PFSK-1 (cell line): Measurements from ENCODE around the gene ATG2A.

ENCODE experiments used
- FOXP2 ChIP-seq: optimal IDR thresholded peaks from 2 replicates; pipeline ENCODE3; 2011; ENCODE audit warnings: borderline replicate concordance, control low read depth, inconsistent platforms; ENCODE audit not compliant: insufficient read depth; ENCODE audit errors: extremely low read length, extremely low read depth
- POLR2AphosphoS5 ChIP-seq: IDR thresholded peaks from 2 replicates; pipeline ENCODE4 v1.6.1; 2012; ENCODE audit warnings: low read depth, mild to moderate bottlenecking, control low read depth, low read length, moderate library complexity
- SIN3A ChIP-seq: IDR thresholded peaks from 2 replicates; pipeline ENCODE4 v1.6.1; 2012; ENCODE audit warnings: mild to moderate bottlenecking, low read length, moderate library complexity, borderline replicate concordance; ENCODE audit not compliant: insufficient read depth
- TAF1 ChIP-seq: IDR thresholded peaks from 2 replicates; pipeline ENCODE4 v1.6.1; 2012; ENCODE audit warnings: low read length, control low read depth, borderline replicate concordance; ENCODE audit not compliant: insufficient read depth
- TF ChIP-seq, protein P1 (sequence below), 2 experiments: IDR thresholded peaks; 2 replicates each; pipeline versions ENCODE4 v1.6.1 to v1.8.0; 2011 to 2012; ENCODE audit warnings: low read depth in 2 of 2, low read length in 2 of 2, control low read depth in 1 of 2, inconsistent platforms in 1 of 2, mild to moderate bottlenecking in 1 of 2, moderate library complexity in 1 of 2; ENCODE audit not compliant: insufficient read depth in 1 of 2

ATG2A gene

DNA sequence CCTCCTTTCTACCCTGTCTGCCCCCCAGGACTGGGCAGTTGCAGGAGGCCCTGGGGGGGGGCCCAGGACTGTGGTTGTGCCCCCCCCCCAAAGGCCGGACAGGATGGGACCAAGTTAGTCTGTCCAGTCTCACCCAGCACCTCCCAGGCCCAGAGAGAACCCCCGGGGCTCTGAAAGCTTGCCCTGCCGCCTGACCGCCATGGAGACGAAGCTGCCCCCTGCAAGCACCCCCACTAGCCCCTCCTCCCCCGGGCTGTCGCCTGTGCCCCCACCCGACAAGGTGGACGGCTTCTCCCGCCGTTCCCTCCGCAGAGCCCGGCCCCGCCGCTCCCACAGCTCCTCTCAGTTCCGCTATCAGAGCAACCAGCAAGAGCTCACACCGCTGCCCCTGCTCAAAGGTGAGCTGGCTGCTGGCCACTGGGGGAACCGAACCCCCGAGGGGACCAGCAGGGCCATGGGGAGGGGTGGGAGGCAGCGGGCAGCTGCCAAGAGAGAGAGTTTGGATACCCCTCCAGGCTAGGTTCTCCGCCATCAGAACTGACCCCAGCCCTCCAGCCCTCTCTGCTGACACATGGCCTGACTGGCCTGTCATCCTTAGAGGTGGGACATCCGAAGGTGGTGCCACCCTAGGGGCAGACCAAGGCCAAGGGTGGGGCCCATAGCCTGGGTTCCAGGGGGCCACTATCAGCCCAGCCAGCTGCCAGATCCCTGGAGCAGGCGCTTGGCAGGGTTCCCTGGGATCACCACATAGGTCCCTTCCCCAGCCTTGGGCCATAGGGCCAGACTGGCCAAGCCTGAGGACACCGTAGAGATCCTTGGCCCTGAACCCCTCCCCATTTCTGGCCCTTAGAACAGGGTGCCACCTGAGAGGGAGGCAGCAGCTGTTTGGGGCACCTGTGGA, 8.8 kb upstream of the ATG2A start:
- no peak for TF ChIP-seq POLR2AphosphoS5
- no peak for TF ChIP-seq TAF1
- no peak for TF ChIP-seq SIN3A
- TF ChIP-seq FOXP2, result no peak
- TF ChIP-seq, protein P1, sequence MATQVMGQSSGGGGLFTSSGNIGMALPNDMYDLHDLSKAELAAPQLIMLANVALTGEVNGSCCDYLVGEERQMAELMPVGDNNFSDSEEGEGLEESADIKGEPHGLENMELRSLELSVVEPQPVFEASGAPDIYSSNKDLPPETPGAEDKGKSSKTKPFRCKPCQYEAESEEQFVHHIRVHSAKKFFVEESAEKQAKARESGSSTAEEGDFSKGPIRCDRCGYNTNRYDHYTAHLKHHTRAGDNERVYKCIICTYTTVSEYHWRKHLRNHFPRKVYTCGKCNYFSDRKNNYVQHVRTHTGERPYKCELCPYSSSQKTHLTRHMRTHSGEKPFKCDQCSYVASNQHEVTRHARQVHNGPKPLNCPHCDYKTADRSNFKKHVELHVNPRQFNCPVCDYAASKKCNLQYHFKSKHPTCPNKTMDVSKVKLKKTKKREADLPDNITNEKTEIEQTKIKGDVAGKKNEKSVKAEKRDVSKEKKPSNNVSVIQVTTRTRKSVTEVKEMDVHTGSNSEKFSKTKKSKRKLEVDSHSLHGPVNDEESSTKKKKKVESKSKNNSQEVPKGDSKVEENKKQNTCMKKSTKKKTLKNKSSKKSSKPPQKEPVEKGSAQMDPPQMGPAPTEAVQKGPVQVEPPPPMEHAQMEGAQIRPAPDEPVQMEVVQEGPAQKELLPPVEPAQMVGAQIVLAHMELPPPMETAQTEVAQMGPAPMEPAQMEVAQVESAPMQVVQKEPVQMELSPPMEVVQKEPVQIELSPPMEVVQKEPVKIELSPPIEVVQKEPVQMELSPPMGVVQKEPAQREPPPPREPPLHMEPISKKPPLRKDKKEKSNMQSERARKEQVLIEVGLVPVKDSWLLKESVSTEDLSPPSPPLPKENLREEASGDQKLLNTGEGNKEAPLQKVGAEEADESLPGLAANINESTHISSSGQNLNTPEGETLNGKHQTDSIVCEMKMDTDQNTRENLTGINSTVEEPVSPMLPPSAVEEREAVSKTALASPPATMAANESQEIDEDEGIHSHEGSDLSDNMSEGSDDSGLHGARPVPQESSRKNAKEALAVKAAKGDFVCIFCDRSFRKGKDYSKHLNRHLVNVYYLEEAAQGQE (IDR thresholded peaks at IDR 0.05; ENCODE audit: insufficient read depth in 1 of 2, low read depth in 2 of 2, low read length in 2 of 2), result no peak

DNA sequence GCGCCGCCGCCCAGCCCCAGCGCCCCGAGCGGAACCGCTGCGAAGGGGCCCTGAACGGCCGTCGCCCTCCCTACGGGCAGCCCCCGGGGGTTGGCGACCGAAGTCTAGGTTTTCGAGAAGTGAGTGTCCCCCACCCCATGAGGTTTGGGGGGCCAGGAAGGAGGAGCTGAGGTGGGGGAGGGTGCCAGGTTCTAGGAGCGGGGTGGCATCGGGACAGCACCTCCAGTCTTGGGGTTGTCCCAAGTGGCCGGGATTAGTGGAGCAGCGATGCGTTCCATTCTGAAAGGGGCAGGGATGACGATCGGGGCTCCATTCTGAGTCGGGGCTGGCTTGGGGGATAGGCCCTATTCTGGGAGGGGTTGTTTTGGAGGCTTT, 7.9 kb upstream of the ATG2A start:
- TF ChIP-seq FOXP2, result no peak

DNA sequence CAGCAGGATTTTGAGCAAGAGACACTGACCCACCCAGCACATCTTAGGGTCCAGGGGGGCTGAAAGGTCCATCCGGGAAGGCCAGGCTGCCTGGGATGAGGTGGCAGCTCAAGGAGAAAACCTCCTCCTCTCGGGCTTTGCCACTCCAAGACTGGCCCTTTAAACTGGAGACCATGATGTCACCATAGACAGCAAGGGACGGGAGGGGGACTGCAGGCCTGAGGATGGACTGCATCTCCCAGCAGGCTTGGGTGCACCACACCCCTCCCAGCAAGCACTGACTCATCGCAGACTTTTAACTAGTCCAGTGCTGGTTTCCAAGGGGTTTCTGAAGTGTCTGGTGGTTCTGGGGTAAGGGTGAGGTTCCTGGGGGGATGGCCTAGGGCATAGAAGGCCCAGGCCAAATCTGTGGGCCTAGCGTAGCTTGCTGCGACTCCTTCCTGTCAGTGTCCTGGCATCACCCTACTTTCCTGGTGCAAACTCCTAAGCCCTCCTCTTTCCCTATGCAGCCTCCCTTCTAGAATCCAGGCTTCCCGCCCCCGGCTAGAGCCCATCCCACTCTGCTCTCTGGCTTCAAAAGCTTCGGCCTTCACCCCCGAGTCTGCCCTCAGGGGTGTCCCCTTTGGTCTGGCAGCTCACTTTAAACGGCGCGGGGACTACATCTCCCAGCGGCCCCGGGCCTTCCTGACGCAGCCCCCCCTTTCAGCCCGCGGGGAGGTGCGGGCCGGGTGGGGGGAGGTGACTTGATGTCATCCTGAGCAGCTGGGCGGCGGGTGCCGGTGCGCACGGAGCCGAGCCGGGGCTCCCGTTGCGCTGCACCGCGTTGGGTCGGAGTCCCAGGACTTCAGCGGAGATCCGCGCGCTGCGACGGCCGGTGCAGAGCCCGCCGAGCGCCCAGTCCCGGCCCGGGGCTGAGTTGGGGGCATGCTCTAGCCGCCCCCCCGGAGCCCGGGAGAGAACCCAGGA, 7.2 kb upstream of the ATG2A start, which contains the start of gene PPP2R5B:
Gene PPP2R5B (plus strand): TSS at position 746 of the 966 bp plus-strand sequence. CDS start 1,046 bp downstream, outside the sequence.
- no peak for TF ChIP-seq POLR2AphosphoS5
- peak; percentile 87 for TF ChIP-seq FOXP2
- TF ChIP-seq, protein P1 (IDR thresholded peaks at IDR 0.05; ENCODE audit: insufficient read depth in 1 of 2, low read depth in 2 of 2, low read length in 2 of 2), result no peak
- peak; percentile 31; the same call in 1 of the 2 replicates for TF ChIP-seq SIN3A
- no peak for TF ChIP-seq TAF1

DNA sequence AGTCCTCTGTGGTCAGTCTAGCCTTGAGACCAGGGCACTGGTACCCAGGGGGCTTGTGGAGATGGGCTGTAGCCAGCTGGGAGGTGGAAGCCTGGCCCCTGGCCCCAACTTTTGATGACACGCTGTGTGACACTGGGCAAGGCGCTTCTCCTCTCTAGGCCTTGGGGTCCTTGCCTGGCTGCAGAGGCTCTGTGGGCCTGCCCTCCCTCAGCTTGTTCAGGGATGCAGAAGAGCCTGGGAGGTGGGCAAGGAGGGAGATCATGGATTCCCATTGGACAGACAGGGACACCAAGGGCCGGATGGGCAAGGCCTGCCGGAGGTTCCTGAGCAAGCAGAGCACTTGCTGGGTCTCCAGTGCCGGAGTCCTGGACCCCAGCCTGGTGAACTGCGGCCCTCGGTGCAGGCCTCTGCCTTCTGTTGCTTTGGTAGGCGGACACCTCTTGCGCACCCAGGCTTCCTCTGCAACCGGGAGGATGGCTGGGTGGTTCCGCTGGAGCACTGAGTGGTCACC, 6.2 kb upstream of the ATG2A start:
- TF ChIP-seq, protein P1 (IDR thresholded peaks at IDR 0.05; ENCODE audit: insufficient read depth in 1 of 2, low read depth in 2 of 2, low read length in 2 of 2), result no peak
- no peak for TF ChIP-seq SIN3A
- TF ChIP-seq FOXP2, result no peak
- no peak for TF ChIP-seq POLR2AphosphoS5
- no peak for TF ChIP-seq TAF1

DNA sequence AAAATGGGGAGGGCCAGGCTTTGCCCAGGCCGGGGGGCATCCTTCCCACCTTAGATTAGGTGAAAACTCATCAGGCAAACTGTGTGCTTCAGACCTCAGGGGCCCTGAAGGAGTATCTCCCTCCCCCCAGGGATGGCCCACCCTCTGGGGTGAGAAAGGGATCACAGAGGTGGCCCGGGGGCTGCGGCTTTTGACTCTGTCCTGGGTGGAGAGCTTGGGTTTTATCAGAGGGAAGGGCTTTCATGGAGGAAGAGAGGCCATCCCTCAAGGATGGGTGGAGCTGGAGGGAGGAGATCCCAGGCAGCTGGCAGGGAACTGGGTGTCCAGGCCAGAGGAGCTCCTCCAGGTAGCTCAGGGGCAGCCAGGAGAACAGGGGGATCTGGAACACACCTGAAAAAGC, 4.4 kb upstream of the ATG2A start:
- TF ChIP-seq, protein P1 (IDR thresholded peaks at IDR 0.05; ENCODE audit: insufficient read depth in 1 of 2, low read depth in 2 of 2, low read length in 2 of 2), result no peak
- TF ChIP-seq POLR2AphosphoS5 (no peak), TAF1 (no peak), SIN3A (no peak), FOXP2 (no peak)
